GM20000 (cell line): ENCODE data around the gene CLEC2D.

Experiments
- DNase-seq: peaks from one replicate; pipeline ENCODE4 v3.0.0; 2012; ENCODE audit warnings: low spot score
- CTCF ChIP-seq: IDR thresholded peaks from 2 replicates; pipeline ENCODE4 v1.5.1; 2012; ENCODE audit warnings: mild to moderate bottlenecking, control low read depth; ENCODE audit errors: extremely low read depth, missing control alignments

Gene CLEC2D

DNA sequence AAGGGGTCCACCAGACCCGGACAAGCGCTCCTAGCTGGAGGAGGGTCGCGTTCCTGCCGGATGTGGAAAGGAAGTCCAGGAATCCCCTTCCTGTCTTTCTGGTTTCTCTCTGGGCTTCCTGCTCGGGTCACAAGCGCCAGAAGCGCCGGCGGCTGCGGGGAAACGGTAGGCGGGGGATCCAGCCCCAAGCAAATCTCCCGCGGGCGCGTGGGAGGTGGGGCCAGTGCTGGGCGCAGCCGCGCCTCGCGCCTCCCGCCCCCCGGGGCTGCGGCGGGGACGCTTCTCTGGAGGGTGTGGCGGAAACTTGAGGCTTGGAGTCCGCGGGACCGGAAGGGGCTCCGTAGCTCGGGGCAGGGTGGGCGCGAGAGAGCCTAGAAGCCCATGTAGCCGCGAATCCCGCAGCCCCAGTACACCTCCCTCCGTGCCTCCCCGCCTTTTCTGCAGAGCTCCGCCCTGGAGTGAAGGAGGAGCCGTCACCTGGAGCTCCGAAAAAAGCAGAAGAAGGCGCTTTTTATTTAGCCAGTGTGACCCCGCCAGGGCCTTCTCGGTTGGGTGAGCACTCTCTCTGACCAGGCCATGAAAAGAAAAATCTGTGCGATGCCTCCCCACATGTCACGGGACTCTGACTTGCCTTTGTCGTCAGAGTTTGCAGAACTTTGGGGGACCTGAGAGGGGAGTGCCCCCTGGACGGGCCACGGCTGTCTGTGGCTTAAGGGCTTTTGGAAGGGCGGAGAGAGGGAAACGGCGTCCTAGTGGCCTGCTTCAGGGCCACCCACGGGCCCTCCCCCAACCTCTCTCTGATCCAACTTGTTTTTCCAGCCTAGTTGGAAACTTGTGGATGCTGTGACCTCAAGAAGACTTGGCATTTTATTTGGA, 21.4 kb upstream of the CLEC2D start:
- DNase-seq = peak; percentile 87
- no peak for TF ChIP-seq CTCF

DNA sequence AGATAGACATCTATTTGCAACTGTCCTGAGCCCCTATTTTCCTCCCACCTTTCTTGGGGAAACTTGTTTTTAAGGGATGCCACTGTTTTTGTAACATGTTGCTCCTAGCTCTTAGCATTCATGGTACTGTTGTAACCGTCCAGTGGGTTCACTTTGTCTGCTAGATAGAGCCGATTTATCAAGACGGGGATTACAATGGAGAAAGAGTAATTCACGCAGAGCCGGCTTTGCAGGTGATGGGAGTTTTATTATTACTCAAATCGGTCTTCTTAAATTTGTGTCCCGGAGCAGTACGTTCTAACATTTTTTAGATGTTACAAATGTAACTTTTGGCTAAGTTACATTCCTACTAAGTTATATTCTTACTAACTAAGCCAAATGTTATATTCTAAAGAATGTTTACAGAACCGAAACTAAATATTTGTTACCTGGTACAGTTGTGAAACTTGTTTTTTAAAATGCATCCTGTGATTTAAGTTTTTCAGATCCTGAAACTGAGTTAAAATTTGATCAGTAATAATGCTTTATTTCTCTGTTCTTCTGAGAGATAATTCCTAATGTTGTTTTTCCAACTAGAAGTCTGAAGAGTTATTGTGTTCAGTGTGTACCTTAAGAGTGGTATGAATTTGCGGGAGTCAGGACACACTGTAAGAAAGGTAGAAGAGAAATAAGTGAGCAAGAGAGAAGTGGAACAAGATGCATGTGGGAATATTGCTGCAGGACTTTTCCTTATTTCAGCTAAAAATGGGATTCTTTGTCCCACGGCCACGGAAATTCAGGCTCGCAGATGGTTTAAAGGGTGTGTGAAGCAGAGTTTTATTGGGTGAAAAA, 20.6 kb upstream of the CLEC2D start:
- DNase-seq = no peak
- TF ChIP-seq CTCF = no peak

- TF ChIP-seq CTCF = no peak
- peak; percentile 41 for DNase-seq
Observed at GRCh38 chr12:9649532-9649940, 20.0 kb upstream of the CLEC2D start.

DNA sequence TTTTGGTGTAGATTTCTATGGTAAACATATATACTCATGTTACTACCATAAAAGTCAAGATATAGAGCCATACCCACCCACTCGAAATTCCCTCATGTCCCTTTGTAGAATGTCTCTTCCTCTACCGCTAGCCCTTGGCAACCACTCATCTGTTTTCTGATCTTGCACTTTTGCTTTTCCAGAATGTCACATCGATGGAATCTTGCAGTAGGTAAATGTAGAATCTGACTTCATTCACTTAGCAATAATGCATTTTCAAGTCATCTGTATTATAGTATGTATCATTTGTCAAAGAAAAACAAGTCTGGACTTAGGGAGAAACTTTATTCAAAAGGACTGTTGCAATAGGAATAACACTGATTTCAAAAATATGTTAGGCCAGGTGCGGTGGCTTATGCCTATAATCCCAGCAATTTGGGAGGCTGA, 19.3 kb upstream of the CLEC2D start:
- DNase-seq = no peak
- TF ChIP-seq CTCF = no peak

- no peak for DNase-seq
- TF ChIP-seq CTCF = no peak
Observed at GRCh38 chr12:9651265-9651729, 18.2 kb upstream of the CLEC2D start.

DNA sequence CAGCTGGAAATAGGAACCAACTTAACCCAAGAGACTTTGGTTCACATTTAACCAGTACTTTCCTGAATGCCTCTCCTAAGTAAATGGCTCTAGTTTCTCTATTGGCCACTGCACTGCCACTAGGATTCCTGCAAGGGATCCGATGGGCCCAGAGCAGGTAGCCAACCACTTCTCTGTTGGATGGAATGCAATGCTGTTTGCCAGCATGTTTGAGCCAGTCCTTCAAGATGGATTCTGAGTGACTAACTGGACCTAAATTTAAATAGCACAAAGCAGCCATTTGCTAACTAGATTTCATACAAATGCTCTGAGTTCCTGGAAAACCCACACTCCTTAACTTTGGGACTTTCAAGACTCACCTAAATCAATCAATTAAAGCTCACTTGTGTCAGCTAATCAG, 9.5 kb upstream of the CLEC2D start:
- no peak for DNase-seq
- TF ChIP-seq CTCF = no peak

DNA sequence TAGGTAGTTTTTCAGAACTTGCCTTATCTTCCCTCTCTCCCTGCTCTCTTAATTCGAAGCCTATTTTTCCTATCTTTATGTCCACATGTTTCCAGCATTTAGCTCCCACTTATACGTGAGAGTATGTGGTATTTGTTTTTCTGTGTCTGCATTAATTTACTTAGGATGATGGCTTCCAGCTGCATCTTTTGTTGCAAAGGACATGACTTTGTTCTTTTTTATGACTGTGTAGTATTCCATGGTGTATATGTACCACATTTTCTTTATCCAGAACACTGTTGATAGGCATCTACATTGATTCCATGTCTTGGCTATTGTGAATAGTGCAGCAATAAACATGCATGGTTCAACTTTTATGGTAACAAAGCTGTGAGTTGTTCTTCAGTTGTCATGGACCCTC, 7.8 kb upstream of the CLEC2D start:
- no peak for TF ChIP-seq CTCF

More for the DNA sequence above, 7.8 kb upstream of the CLEC2D start:
- DNase-seq = no peak
